Keratinocyte (primary cell): ENCODE data around the gene KPNA4. TPM values are rescaled to one million over a fixed set of nuclear protein-coding genes. Genes with fewer than 3 reads are reported as not detected.
"Not testable (repeated sequence)": the region's sequence is repeated elsewhere in the genome, so short reads cannot be mapped to it uniquely, and the experiment has no call there.

Experiments used
- DNase-seq: peaks from one replicate; pipeline ENCODE4 v3.0.0-alpha.2; 2011; ENCODE audit warnings: low read depth, missing footprints, low spot score
- FAIRE-seq: peaks from 2 replicates; lab custom pipeline; 2011; peaks lifted over from hg19 to GRCh38; lab: Jason Lieb, UNC
- H2AFZ ChIP-seq: 2 replicates; pipeline ENCODE4 v1.6.0; 2012; ENCODE audit warnings: low read length, control low read depth, inconsistent platforms; ENCODE audit not compliant: control insufficient read depth
- H3K27ac ChIP-seq: 2 replicates; pipeline ENCODE4 v1.5.1; 2011; ENCODE audit warnings: low read length; ENCODE audit not compliant: control insufficient read depth, insufficient read depth
- H3K27me3 ChIP-seq: 3 replicates; pipeline ENCODE4 v1.6.0; 2011; ENCODE audit warnings: low read length; ENCODE audit not compliant: control insufficient read depth, insufficient read depth; ENCODE audit errors: extremely low read depth
- H3K36me3 ChIP-seq, 2 experiments: 2 replicates in 1 of 2; 3 replicates in 1 of 2; pipeline ENCODE4 v1.5.1; 2011; ENCODE audit warnings: low read length in 2 of 2, mild to moderate bottlenecking in 1 of 2; ENCODE audit not compliant: control insufficient read depth in 2 of 2, insufficient read depth in 2 of 2; ENCODE audit errors: extremely low read depth in 1 of 2
- H3K4me1 ChIP-seq: 3 replicates; pipeline ENCODE4 v1.5.1; 2011; ENCODE audit warnings: low read length; ENCODE audit not compliant: control insufficient read depth, insufficient read depth; ENCODE audit errors: extremely low read depth
- H3K4me2 ChIP-seq: 3 replicates; pipeline ENCODE4 v1.6.0; 2011; ENCODE audit warnings: low read depth, low read length; ENCODE audit not compliant: control insufficient read depth, insufficient read depth; ENCODE audit errors: extremely low read depth
- H3K4me3 ChIP-seq, 3 experiments: fragments of 200-600 bp in 1 of 3; sonication (generic) in 1 of 3; 2 replicates in 2 of 3; 3 replicates in 1 of 3; pipeline ENCODE4 v1.5.1; 2011 to 2016; ENCODE audit warnings: low read length in 3 of 3, mild to moderate bottlenecking in 3 of 3, control low read depth in 2 of 3, inconsistent platforms in 1 of 3, low read depth in 1 of 3, mixed read lengths in 1 of 3, mixed run types in 1 of 3, moderate library complexity in 1 of 3; ENCODE audit not compliant: control insufficient read depth in 2 of 3, insufficient read depth in 2 of 3; ENCODE audit errors: extremely low read depth in 1 of 3
- H3K79me2 ChIP-seq: 2 replicates; pipeline ENCODE4 v1.6.0; 2012; ENCODE audit warnings: low read length; ENCODE audit not compliant: control insufficient read depth, insufficient read depth
- H3K9ac ChIP-seq: 3 replicates; pipeline ENCODE4 v1.6.0; 2011; ENCODE audit warnings: low read length; ENCODE audit not compliant: control insufficient read depth, insufficient read depth; ENCODE audit errors: extremely low read depth
- H3K9me1 ChIP-seq: 3 replicates; pipeline ENCODE4 v1.6.0; 2011; ENCODE audit warnings: low read length; ENCODE audit not compliant: control insufficient read depth, insufficient read depth; ENCODE audit errors: extremely low read depth
- H3K9me3 ChIP-seq: 2 replicates; pipeline ENCODE4 v1.5.1; 2012; ENCODE audit warnings: low read depth, low read length; ENCODE audit not compliant: control insufficient read depth
- H4K20me1 ChIP-seq: 3 replicates; pipeline ENCODE4 v1.6.0; 2011; ENCODE audit warnings: low read length; ENCODE audit not compliant: control insufficient read depth, insufficient read depth; ENCODE audit errors: extremely low read depth
- EZH2 ChIP-seq: IDR thresholded peaks from one replicate; pipeline ENCODE4 v1.6.1; 2012; ENCODE audit warnings: inconsistent platforms, mild to moderate bottlenecking, low read length, moderate library complexity
- dilution Hi-C: fragments of 300-500 bp; cut with MboI; formaldehyde crosslinking; loops from one replicate; pipeline ENCODE4 v1.7.0; 2020; ENCODE audit warnings: low sequenced_read_pairs; ENCODE audit not compliant: extremely low pct_ligation_motif_present
- polyA plus RNA-seq, 5 experiments: library from polyadenylated mRNA; depleted of rRNA in 3 of 5; stranded (reverse) in 3 of 5; stranded (forward) in 1 of 5; unstranded in 1 of 5; fragments of >200 nt; gene quantifications; 1 replicate in 1 of 5; 2 replicates in 3 of 5; 3 replicates in 1 of 5; pipeline versions ENCODE4 v1.2.1 to v1.2.3, GENCODE V29; 2011 to 2012; ENCODE audit warnings: missing spikeins in 2 of 5, low read depth in 1 of 5, low replicate concordance in 1 of 5
- TF ChIP-seq, protein P1 (sequence below), 3 experiments: IDR thresholded peaks in 1 of 3; conservative IDR thresholded peaks in 1 of 3; optimal IDR thresholded peaks in 1 of 3; 2 replicates in 2 of 3; 3 replicates in 1 of 3; pipeline versions ENCODE3 to v1.5.1; 2011; ENCODE audit warnings: low read length in 3 of 3, mild to moderate bottlenecking in 3 of 3, moderate library complexity in 2 of 3, control low read depth in 1 of 3, inconsistent platforms in 1 of 3; ENCODE audit not compliant: insufficient read depth in 2 of 3; ENCODE audit errors: extremely low read depth in 1 of 3

KPNA4 gene
- polyA plus RNA-seq, 1 donor (not counting 4 experiments of a cell fraction or from before 2014, with no cell fraction given), result 42.0 TPM

DNA sequence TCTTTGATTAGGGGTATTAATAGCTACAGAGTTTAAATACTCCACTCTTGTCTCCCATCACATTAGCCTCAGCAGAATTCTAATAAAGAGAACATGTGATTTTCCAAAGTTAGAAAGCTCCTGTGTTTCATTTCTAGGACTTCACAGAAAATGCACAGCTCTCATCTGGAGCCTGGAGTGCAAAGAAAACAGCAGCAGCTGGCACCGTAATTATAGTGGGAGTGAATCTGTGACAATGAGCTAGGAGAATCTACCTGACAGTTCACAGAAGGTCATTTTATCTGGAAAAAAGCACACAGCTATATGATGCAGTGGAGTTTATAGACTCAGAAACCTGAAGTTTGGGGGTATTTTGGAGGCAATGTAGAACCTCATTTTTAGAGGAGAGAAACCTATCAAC, 110.4 kb downstream of the KPNA4 start:
- H3K9me1 ChIP-seq, result no peaks in the 10 kb centered on the region
- no peak for TF ChIP-seq EZH2
- TF ChIP-seq, protein P1, sequence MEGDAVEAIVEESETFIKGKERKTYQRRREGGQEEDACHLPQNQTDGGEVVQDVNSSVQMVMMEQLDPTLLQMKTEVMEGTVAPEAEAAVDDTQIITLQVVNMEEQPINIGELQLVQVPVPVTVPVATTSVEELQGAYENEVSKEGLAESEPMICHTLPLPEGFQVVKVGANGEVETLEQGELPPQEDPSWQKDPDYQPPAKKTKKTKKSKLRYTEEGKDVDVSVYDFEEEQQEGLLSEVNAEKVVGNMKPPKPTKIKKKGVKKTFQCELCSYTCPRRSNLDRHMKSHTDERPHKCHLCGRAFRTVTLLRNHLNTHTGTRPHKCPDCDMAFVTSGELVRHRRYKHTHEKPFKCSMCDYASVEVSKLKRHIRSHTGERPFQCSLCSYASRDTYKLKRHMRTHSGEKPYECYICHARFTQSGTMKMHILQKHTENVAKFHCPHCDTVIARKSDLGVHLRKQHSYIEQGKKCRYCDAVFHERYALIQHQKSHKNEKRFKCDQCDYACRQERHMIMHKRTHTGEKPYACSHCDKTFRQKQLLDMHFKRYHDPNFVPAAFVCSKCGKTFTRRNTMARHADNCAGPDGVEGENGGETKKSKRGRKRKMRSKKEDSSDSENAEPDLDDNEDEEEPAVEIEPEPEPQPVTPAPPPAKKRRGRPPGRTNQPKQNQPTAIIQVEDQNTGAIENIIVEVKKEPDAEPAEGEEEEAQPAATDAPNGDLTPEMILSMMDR (optimal IDR thresholded peaks at IDR 0.05 in 1 of 3, IDR thresholded peaks at IDR 0.05 in 1 of 3, conservative IDR thresholded peaks at IDR 0.05 in 1 of 3; ENCODE audit: extremely low read depth in 1 of 3, insufficient read depth in 2 of 3, low read length in 3 of 3), result no peak
- H3K4me3 ChIP-seq, result no peak overlapping the region
- DNase-seq, result no peak
- dilution Hi-C loops, result no loop called here
- no peaks in the 10 kb centered on the region for H4K20me1 ChIP-seq
- no peak overlapping the region for H3K27ac ChIP-seq
- H3K36me3 ChIP-seq, result no peaks in the 10 kb centered on the region
- H3K27me3 ChIP-seq, result no peaks in the 10 kb centered on the region
- no peaks in the 10 kb centered on the region for H3K79me2 ChIP-seq
- FAIRE-seq, result no peak
- H2AFZ ChIP-seq, result no peak overlapping the region
- peaks cover 10% of the 10 kb centered on the region for H3K4me1 ChIP-seq
- peaks cover 3% of the 10 kb centered on the region for H3K9me3 ChIP-seq
- no peak overlapping the region for H3K9ac ChIP-seq
- no peak overlapping the region for H3K4me2 ChIP-seq

DNA sequence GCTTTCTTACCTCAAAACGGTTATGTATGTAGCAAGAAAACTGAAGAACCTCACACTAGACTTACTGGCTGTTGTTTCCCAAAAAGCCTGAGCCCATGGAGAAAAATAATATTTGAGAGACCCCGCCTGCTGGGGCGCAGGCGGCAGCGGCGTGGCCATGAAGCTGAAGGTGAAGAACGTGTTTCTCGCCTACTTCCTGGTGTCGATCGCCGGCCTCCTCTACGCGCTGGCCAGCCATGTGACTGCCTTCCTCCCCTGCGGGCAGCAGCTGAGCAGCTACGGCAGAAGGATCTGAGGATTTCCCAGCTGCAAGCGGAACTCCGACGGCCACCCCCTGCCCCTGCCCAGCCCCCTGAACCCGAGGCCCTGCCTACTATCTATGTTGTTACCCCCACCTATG, 113.1 kb downstream of the KPNA4 start:
- H3K9me1 ChIP-seq, H3K9ac ChIP-seq, H3K27ac ChIP-seq, DNase-seq, H3K36me3 ChIP-seq, dilution Hi-C loops, H3K4me3 ChIP-seq, H4K20me1 ChIP-seq, H3K27me3 ChIP-seq, H3K4me2 ChIP-seq, H3K9me3 ChIP-seq, FAIRE-seq, H2AFZ ChIP-seq: not testable (repeated sequence)
- peaks cover 22% of the 10 kb centered on the region for H3K4me1 ChIP-seq
- H3K79me2 ChIP-seq, result peaks cover 18% of the 10 kb centered on the region

DNA sequence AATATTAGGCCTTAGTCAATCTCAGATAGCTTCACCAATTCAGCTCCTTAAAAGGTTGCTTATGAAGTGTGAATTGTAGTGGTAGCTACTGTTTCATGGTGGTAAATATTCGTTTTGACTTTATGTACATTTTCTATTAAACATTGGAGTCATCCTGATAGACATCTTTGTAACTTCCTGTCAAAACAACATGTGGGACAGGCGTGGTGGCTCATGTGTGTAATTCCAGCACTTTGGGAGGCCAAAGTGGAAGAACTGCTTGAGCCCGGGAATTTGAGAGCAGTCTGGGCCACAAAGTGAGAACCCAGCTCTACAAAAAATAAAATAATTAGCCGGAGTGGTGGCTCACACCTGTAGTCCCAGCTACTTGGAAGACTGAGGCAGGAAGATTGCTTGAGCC, 113.8 kb downstream of the KPNA4 start:
- FAIRE-seq, result no peak
- Histone ChIP-seq H3K4me1 (peaks cover 24% of the 10 kb centered on the region), H3K9me3 (peaks cover 3% of the 10 kb centered on the region), H4K20me1 (no peaks in the 10 kb centered on the region), H3K4me3 (no peak overlapping the region), H3K9ac (no peak overlapping the region), H3K27ac (no peak overlapping the region), H3K9me1 (no peaks in the 10 kb centered on the region), H3K79me2 (peaks cover 24% of the 10 kb centered on the region), H2AFZ (no peak overlapping the region), H3K36me3 (peaks cover 0 to 3% of the 10 kb centered on the region in 2 experiments), H3K4me2 (no peak overlapping the region), H3K27me3 (no peaks in the 10 kb centered on the region)
- dilution Hi-C loops, result no loop called here
- DNase-seq, result no peak
- TF ChIP-seq, protein P1 (optimal IDR thresholded peaks at IDR 0.05 in 1 of 3, IDR thresholded peaks at IDR 0.05 in 1 of 3, conservative IDR thresholded peaks at IDR 0.05 in 1 of 3; ENCODE audit: extremely low read depth in 1 of 3, insufficient read depth in 2 of 3, low read length in 3 of 3), result no peak
- no peak for TF ChIP-seq EZH2
